ENCODE data around the gene CACNG3.

GRCh38 chr16:24272379-24272778, 16.2 kb downstream of the CACNG3 start:
- no peak for TF ChIP-seq CTCF (IDR thresholded peaks at IDR 0.05)
- no peak for TF ChIP-seq POLR2A (IDR thresholded peaks at IDR 0.05)

All from heart left ventricle (tissue), 13 donors.